Glomerular visceral epithelial cell (primary cell): Measurements from ENCODE around the gene AP5Z1.

Source experiments
- DNase-seq: peaks from one replicate; pipeline ENCODE4 v3.0.0-alpha.2; 2016; ENCODE audit errors: extremely low spot score

AP5Z1 gene, protein sequence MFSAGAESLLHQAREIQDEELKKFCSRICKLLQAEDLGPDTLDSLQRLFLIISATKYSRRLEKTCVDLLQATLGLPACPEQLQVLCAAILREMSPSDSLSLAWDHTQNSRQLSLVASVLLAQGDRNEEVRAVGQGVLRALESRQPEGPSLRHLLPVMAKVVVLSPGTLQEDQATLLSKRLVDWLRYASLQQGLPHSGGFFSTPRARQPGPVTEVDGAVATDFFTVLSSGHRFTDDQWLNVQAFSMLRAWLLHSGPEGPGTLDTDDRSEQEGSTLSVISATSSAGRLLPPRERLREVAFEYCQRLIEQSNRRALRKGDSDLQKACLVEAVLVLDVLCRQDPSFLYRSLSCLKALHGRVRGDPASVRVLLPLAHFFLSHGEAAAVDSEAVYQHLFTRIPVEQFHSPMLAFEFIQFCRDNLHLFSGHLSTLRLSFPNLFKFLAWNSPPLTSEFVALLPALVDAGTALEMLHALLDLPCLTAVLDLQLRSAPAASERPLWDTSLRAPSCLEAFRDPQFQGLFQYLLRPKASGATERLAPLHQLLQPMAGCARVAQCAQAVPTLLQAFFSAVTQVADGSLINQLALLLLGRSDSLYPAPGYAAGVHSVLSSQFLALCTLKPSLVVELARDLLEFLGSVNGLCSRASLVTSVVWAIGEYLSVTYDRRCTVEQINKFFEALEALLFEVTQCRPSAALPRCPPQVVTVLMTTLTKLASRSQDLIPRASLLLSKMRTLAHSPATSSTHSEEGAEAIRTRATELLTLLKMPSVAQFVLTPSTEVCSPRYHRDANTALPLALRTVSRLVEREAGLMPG

DNA sequence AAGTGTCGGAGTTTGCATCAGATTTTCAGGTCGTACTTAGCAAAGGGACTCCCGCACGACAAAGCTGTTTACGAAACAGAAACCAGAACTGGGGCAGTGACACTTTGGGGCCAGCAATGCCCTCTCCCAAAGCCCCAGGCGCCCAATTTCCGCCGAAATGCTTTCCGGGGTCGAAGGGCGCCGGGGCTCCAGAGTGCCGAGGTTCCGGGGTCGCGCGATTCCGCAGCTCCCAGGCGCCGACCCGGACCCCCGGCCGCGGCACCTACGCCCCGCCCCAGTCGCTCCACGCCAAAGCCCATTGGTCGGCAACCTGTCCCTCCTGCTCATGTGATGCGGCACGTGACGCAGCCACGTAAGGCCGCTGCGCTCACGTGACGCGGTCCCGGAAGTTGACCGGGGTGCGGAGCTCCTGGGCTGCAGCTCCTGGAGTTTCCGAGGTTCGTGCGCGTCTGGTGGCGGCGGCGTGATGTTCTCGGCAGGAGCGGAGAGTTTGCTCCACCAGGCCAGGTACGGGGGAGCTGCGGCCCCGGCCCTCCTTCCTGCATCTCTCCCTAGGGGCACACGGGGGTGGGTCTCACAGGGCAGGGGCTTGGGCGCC, at the start of gene AP5Z1:
AP5Z1 (plus strand) TSS at position 374 of the 598 bp plus-strand sequence; CDS start at position 467, 93 bp downstream.
- peak; percentile 95 for DNase-seq

DNA sequence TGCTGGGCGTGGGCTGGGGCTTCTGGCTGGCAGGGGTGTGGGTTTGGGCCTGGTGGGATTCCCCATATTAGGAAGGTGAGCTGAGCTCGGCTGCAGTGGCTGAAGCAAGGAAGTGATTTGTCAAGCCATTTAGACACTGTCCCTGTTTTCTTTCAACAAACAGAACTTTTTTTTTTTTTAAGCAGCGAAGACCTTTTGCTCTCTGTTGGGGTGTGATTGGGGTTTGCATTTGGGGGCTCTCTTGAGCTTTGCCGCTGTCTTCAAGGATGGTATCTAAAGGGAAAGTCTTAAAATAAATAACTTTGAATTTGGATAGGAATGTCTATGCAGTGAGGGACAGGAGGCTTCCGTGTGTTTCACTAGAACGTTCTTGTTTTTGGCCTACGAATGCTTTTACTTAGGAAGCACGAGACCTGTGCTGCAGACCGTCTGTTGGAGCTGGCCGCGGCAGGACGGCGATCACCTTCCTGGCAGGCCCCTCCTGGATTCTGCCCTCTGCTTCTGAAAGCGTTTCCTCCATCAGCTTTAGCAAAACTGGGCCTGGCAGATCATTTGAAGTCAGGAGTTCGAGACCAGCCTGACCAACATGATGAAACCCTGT, 49.5 kb upstream of the AP5Z1 start:
- DNase-seq, result no peak

DNA sequence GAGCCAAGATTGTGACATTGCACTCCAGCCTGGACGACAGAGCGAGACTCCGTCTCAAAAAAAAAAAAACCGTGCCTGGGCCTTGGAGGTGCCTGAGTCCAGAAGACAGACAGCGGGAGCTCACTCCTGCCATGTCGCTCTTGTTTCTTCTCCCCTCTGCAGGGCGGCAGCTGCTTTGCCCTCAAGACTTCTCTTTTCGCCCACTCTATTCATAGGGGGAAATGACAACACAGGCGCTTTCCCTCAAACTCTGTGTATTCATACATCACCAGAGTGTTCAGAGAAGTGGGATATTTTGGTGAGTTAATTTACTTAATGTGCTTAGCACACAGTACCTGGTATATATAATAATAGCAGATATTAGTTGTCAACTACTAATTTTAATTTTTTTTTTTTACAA, 48.9 kb upstream of the AP5Z1 start:
- no peak for DNase-seq

GRCh38 chr7:4727914-4728705, 47.3 kb upstream of the AP5Z1 start:
- no peak for DNase-seq

- DNase-seq, result no peak
Observed at GRCh38 chr7:4729266-4729665, 46.2 kb upstream of the AP5Z1 start.

GRCh38 chr7:4730276-4730675, 45.1 kb upstream of the AP5Z1 start:
- no peak for DNase-seq

DNA sequence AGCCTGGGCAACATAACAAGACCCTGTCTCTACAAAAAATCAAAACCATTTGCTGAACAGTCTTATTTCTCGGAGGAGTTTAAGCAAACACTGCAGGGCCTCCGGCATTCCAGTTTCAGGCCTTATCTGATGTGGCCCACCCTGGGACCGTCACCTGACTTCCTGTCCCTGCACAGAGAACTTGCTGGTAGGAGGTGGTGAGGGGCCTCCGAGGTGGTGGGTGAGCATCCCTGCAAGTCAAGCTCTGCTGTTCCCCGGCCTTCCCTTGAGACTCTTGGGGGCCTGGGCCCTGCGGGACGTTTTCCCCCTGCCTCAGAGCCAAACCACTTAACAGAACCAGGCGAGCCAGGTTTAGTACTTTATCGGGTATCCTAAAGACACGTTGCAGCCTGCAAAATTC, 44.5 kb upstream of the AP5Z1 start:
- no peak for DNase-seq

- DNase-seq, result no peak
Observed at GRCh38 chr7:4731803-4732202, 43.6 kb upstream of the AP5Z1 start.

DNA sequence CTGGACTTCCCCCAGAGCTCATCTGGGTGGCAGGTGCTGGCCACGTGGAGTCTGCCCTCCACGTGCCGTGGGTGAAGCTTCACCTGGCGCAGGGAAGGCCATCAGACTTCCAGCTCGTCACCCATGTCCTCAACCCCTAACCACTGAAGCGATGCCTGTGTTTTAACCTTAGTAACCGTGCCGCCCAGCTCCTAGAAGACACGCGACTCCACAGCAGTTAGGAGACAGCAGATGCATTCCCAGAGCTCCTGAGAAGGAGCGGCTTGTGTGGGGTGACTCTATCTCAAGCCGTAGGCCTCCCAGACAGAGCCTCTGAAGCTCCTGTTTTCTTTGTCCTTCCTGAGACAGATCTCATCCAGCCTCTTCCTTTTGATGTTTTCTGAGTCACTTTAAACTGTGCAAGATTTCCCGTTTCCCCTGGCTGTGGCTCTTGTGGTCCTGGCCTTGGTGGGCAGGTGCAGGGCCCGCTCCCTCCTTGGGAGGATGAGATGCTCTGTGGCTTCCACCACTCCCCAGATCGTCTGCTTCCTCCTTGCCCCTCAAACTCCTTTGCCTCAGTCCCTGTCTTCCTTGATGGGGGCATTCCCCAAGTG, 41.4 kb upstream of the AP5Z1 start:
- no peak for DNase-seq

- DNase-seq, result no peak
Observed at GRCh38 chr7:4734587-4735345, 40.7 kb upstream of the AP5Z1 start.

GRCh38 chr7:4737300-4737699, 38.1 kb upstream of the AP5Z1 start:
- DNase-seq, result no peak

DNA sequence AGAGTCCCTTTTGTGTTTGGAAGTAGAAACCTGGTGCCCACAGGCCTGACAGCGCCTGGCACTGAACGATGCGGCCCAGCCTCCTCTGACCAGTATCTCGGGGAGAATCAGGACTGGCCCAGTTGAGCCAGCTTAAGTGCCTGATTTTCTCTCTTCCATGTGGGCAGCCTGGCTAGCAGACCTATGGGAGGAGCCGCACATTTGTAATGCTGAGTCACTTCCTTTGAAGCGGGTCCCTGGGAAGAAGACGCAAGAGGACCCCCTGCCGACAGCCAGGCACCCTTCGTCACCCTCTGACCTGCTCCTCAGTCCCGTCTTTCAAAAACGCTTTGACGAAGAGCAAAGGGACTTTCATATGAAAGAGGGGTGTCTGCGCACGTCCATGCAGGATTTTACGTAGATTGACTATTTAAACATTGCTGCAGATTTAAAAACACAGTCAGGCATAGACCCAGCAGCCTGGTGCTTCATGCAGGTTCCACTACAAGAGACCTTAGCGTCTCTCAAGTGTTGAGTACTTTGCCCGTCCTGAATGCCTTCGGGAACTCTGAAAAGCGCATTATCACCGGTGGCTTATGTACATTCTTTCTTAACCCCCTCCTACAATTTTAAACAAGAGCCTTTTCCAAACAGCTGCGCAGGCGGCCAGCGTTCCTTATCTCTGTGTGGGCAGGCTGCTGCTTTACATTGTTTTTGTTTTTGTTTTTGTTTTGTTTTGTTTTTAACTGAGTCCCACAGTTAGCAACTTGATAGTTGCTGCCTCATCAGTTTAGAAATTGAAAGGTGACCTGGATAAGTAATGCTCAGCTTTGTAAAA, 36.5 kb upstream of the AP5Z1 start:
- peak; percentile 89 for DNase-seq

DNA sequence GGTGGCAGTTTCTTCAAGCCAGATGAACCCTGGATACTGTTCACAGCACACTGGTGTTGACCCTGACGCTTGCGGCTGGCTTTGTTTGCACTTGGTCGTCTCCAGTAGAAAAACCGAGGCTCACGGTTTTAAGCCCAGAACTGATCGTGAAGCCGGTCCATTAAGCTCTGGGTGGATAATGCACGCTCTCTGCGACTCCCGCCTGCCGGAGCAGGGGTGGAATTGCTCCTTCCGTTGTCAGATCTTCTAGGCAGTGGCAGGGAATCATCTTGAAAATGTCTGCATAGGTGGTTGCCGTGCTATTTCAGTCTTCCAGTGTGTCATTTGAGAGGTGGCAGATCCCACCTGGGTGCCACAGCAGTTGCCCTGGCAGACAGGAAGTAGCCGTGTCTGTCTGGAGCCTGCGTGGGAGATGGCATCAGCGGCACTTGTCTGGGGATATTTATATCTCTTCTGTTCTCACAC, 35.9 kb upstream of the AP5Z1 start:
- peak; percentile 66 for DNase-seq

GRCh38 chr7:4740796-4741195, 34.6 kb upstream of the AP5Z1 start:
- no peak for DNase-seq

GRCh38 chr7:4742051-4742573, 33.3 kb upstream of the AP5Z1 start:
- DNase-seq, result no peak

DNA sequence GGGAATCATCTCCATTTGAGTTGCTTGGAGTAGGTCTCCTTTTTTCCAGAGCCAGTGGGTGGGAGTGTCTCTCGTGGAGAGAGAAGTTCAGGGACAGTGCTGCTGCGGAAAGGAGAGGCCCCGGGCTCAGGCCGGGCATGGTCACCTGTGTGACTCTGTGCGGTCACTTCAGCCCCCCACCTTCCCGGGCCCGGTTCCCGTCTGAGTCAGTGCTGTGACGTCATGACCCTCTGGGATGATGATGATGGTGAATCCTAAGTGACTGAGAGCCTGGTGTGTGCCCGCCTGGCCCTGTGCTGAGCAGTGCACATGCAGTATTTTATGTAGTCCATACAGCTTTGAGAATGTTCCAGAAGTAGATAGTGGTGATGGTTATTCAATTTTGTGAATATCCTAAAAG, 32.6 kb upstream of the AP5Z1 start:
- DNase-seq, result no peak

GRCh38 chr7:4744391-4745264, 30.8 kb upstream of the AP5Z1 start:
- DNase-seq, result peak; percentile 99
